GM21786 (cell line): Measurements from ENCODE around the gene EGFLAM.

ENCODE experiments used
- ATAC-seq: cut with Tn5 transposase; IDR thresholded peaks from one replicate; pipeline ENCODE4 v1.9.1; 2021; ENCODE audit not compliant: unreplicated experiment

EGFLAM gene

DNA sequence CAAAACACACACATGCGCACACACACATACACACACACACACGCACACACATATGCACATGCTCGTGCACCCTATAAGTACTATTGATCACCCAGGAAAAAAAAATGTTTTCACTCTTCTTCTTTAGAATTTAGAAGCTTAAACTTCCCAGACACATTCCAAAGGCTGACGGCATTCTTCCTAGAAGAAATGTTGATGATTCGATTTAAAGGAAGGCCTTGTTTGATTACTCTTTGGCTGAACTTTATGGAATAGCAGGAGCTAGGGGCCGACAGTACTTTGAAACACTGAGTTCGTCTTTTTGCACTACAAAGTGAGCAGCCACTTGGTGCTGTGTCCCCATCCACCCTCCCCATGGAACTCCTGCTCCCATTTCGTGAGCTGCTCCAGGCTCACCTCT is 113.2 kb downstream of the EGFLAM start:
- no peak for ATAC-seq

DNA sequence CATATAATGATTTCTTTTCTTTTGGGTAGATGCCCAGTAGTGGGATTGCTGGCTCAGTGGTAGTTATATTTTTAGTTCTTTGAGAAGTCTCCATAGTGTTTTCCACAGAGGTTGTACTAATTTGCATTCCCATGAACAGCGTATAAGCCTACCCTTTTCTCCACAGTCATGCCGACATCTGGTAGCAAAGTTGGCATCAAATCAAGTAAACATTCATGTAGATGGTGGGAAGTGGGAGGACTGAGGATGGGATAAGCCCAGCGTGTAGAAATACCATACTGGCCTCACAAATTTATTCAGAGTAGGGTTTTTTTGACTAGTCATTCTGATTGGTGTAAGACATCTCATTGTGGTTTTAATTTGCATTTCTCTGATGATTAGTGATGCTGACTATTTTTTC is 115.4 kb downstream of the EGFLAM start:
- no peak for ATAC-seq

DNA sequence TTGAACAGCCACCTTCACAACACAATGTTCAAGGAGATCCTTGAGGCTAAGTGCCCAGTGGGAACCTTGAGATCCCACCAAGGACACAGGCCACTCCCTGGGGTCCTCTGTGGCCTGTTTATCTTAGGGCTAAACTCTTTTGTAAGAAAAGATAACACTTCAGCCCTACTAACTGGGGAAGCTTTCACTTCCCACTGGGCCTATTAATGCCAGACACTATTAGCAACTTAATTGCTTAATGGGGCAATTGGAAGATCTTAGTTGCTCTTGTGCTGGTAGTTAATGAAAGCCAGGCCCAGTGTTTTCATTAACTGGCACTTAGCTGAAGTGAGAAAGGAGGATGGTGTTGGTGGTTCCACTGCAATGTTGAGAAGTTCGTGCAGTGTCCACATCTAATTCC is 117.1 kb downstream of the EGFLAM start:
- ATAC-seq = no peak

DNA sequence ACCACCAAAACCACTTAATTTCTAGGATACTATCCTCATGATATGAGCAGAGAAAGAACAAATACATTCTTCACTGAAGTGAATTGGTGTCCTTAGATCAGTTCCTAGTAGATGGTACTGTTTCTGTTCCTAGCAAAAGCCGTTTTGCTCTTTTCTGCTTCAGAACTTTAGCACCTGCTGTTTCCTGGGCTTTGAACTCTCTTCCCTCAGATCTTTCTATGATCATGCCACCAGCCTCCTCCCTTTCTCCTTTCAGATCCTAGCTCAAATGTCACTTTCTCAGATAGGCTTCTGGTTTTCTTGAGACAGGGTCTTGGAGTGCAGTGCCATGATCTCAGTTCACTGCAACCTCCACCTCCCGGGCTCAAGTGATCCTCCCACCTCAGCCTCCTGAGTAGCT is 118.0 kb downstream of the EGFLAM start:
- ATAC-seq = no peak

DNA sequence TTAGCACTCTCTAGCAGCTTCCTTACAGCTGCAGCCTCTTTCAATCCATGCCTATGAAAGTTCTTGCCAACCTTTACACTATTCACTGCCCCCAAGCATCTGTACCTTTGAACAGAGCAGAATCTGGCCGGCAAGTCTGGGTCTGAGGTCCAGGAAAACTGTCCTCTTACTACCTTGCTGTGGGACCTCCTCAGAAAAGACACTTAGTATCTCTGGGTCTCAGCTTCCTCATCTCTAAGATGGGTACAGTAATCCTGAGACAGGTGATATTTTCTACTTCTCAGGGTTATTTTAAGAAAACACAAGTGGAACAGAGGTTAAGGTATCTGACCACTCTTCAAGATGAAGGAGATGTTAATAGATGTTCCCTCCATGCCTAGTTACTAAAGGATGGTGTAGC is 120.2 kb downstream of the EGFLAM start:
- no peak for ATAC-seq

DNA sequence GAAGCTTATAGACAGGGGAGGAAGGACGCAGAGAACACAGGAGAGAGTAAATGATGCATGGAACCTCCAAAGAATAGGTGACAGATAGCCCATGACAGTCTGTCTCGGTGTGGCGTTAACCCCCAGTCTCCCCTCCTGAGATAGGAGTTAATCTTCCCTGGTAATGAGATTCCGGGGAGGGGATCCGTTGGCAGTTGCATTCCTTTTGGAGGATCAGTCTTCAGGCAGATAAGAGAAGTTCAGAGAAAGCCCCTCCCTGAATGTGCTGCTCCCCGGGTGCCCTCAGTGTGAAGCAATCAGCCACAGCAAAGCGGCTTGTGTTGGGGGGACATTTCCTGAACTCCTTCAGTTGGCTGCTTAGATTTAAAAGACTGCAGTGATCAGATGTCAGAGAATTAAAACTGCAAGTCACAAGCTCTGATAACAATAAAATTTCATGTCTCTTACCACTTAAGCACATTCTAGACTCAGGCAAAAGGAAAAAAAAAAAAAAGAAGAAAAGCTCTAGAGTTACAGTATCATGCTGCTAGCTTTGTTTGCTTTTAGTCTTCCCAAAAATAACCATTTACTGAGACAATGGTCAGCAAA is 121.1 kb downstream of the EGFLAM start:
- ATAC-seq = no peak

- ATAC-seq = no peak
Measured at GRCh38 chr5:38380537-38380936, 122.2 kb downstream of the EGFLAM start.

GRCh38 chr5:38381361-38381760 is 123.0 kb downstream of the EGFLAM start:
- no peak for ATAC-seq

- peak; percentile 93 for ATAC-seq
Measured at GRCh38 chr5:38382898-38383297, 124.5 kb downstream of the EGFLAM start.

- no peak for ATAC-seq
Measured at GRCh38 chr5:38383701-38384100, 125.3 kb downstream of the EGFLAM start.

GRCh38 chr5:38384396-38384795 is 126.0 kb downstream of the EGFLAM start:
- ATAC-seq = no peak

DNA sequence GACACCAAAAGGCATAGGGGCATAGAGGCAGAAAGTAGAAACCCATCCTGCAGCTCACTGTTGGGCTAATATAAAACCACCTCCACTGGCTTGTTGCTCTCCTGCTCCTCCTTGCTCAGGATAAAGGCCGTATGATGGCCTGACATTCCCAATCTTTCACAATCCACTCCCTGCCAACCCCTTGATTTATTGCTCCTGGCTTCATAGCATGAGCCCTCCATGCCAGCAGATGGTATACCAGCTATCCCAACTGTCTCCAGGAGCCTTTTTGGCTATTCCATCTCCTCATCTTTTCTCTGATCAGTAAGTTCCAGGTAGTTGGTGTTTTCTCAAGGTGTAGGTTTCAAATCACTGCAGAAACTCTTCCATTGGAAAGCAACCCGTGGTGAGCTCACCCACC is 128.8 kb downstream of the EGFLAM start:
- ATAC-seq = no peak

DNA sequence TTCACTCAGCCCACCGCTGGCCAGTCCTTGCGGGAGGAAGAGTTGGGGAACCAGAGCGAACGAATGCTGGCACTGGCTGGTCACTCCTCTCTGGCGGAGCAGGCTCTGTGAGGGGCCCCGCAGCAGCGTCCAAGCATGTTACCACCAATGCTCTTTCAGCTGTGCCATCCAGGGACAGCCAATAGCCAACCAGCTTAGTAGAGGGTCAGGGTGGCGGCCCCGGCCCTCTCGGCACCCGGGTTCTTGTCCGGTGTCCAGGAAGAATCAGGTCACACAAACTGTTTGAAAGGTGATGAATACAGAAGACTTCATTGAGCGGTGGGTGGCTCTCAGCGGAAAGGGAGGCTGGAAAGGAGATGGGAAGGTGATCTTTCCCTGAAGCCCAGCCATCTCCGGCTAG is 135.3 kb downstream of the EGFLAM start:
- no peak for ATAC-seq

GRCh38 chr5:38396766-38397165 is 138.4 kb downstream of the EGFLAM start:
- no peak for ATAC-seq

GRCh38 chr5:38400365-38400764 is 142.0 kb downstream of the EGFLAM start:
- no peak for ATAC-seq

DNA sequence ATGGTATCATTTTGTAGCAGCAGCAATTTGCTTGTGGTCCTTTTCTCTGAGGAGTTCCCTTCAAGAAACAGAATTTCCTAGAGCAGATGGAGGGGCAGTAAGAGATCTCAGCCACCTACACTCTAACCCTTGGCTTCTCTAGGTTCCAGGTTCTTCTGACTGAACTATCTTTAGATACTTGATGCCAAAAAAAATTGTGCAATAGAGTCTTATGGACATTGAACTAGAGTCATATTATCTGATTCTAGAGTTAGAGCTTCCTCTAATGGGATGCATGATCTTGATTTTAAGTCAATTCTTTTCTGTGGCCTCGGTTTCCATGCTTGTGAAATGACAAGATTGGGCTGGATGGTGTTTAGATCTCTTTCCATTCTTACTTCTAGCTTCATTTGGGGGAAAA is 142.8 kb downstream of the EGFLAM start:
- ATAC-seq = no peak

- ATAC-seq = no peak
Measured at GRCh38 chr5:38403406-38403805, 145.0 kb downstream of the EGFLAM start.

DNA sequence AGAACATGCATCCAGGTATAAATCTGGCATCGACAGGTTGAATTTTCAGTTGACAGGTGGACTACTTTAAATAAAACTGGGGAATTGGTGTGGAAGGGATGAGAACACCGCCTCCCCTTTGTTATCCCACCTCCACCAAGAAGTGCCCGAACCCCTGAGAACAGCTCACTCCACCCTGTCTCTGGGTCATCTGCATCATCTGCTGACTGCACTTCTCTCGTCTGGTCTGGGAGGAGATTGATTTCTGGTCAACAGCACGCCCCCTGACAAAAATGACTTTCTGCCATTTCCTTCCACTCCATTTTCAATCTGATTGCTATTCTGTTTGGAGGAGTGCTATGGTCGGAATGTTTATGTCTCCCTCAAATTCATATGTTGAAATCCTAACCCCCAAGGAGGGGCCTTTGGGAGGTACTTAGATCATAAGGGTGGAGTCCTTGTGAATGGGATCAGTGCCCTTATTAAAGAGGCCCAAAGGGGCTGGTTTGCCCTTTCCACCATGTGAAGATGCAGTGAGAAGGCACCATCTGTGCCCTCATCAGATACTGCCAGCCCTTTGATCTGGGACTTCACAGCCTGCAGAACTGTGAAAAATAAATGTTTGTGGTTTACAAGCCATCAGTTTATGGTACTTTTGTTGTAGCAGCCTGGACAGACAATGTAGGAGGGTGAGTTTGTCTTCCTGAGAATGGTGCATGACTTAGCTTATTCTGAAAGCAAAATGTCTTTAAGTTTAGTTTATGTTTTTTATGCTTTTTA is 145.7 kb downstream of the EGFLAM start:
- ATAC-seq = no peak

- ATAC-seq = no peak
Measured at GRCh38 chr5:38404667-38405276, 146.4 kb downstream of the EGFLAM start.

DNA sequence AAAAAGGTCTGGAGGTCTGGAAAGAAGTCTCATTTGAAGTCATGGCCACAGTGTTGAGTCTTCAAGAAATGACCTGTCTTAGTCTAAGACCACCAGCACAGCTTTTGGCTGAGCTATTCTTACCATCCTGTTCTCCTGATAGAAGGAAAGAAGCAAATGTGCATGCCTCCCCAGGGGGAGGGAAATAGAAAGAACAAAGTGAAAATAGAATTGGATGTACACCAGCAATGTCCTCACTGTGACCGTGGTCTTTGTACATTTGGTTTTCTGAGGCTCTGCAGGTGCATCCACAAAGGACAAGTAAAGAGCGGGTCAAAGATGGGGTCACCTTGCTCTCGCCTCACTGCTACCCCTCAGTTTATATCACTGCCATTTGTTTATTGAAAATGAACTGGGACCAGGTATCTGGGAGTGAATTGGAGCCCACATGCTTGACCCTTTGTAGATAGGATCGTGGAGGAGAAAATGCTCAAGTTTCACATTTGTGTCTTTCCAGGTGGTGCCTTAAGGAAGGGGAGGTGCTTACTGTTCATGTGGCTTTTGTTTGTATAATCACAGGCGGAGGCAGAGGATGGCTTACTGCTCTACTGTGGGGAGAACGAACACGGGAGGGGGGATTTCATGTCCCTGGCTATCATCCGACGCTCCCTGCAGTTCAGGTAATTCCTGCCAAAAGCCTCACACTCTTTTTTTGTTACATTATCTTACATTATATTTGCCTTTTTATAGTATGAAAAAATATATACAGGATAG is 150.3 kb downstream of the EGFLAM start:
- no peak for ATAC-seq

DNA sequence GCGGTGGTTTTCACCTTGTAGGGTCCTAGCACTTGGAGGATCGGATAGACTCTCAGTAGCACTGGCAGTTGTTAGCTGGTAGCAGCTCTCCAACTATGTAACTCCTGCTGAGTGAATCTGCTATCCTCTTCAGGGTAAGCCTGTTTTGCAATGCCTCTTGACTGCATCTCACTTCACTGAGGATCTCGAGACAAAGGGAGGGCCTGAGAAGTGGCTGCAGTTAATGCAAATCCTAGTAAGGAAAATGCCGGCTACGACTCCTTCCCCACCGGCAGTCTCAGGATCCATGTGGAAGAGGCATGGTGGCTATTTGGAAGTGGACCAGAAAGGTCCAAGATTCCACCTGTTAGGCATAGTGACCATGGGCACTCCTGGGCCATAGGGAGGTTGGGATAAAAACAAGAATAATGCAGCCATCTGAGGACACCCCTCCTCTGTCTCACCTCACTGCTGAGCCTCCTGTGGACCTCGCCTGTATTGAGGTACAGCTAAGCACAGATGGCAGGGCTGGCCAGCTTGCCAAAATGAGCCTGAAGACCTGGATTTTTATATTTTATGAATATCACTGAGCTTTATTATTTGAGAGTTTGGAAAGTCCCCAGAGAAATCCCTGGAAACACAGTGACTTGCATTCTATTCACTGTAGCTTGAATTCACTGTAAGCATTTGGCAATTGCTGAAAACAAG is 152.1 kb downstream of the EGFLAM start:
- no peak for ATAC-seq
